WTC11 (cell line): ENCODE data around the gene MYLK. TPM values are rescaled to one million over a fixed set of nuclear protein-coding genes. Genes with fewer than 3 reads are reported as not detected.

ENCODE experiments used
- ATAC-seq: fragments of 200-7000 bp; cut with Tn5 transposase; 2 replicates; pipeline ENCODE4 v1.10.0; 2021; ENCODE audit warnings: mild to moderate bottlenecking, moderate library complexity
- CTCF ChIA-PET: fragments of 300-600 bp; sonication (Branson Sonifier 250); formaldehyde crosslinking; loops from one replicate; lab custom pipeline; 2021; ENCODE audit warnings: antibody characterized with exemption; lab: Charles Lee
- POLR2A ChIA-PET: fragments of 350-600 bp; sonication (Branson Sonifier 250); formaldehyde crosslinking; loops from one replicate; lab custom pipeline; 2021; ENCODE audit warnings: antibody characterized with exemption; lab: Charles Lee
- DNase-seq: peaks from one replicate; pipeline ENCODE4 v3.0.0; 2021; ENCODE audit warnings: low spot score
- H3K27ac Mint-ChIP-seq: 2 replicates; pipeline ENCODE4 v1.8.0; 2021; ENCODE audit warnings: mixed read lengths
- H3K27me3 Mint-ChIP-seq: 2 replicates; pipeline ENCODE4 v1.8.0; 2021; ENCODE audit warnings: low read depth, mild to moderate bottlenecking, moderate library complexity, mixed read lengths
- H3K36me3 Mint-ChIP-seq: 2 replicates; pipeline ENCODE4 v1.8.0; 2021; ENCODE audit warnings: mixed read lengths
- H3K4me1 Mint-ChIP-seq: 2 replicates; pipeline ENCODE4 v1.8.0; 2022; ENCODE audit warnings: mixed read lengths
- H3K4me3 Mint-ChIP-seq: 2 replicates; pipeline ENCODE4 v1.8.0; 2021; ENCODE audit warnings: mild to moderate bottlenecking, moderate library complexity, mixed read lengths
- H3K9me3 Mint-ChIP-seq: 2 replicates; pipeline ENCODE4 v1.8.0; 2021; ENCODE audit warnings: mixed read lengths
- E2F5 ChIP-seq: sonication (generic); formaldehyde crosslinking; IDR thresholded peaks from 2 replicates; pipeline ENCODE4 v1.8.1; 2022; ENCODE audit warnings: mild to moderate bottlenecking, moderate library complexity, missing genetic modification reagents
- FOXJ3 ChIP-seq: sonication (generic); formaldehyde crosslinking; IDR thresholded peaks from 2 replicates; pipeline ENCODE4 v1.9.0; 2021; ENCODE audit warnings: missing genetic modification reagents, mild to moderate bottlenecking, borderline replicate concordance
- FOXK1 ChIP-seq: sonication (generic); formaldehyde crosslinking; IDR thresholded peaks from 2 replicates; pipeline ENCODE4 v1.8.0; 2022; ENCODE audit warnings: mild to moderate bottlenecking, moderate library complexity, missing genetic modification reagents
- GABPB1 ChIP-seq: sonication (generic); formaldehyde crosslinking; IDR thresholded peaks from 2 replicates; pipeline ENCODE4 v1.8.1; 2023; ENCODE audit warnings: mild to moderate bottlenecking, missing genetic modification reagents
- GRHL2 ChIP-seq: fragments of 250-450 bp; sonication (Bioruptor Pico); IDR thresholded peaks from 2 replicates; pipeline ENCODE4 v1.8.0; 2022; ENCODE audit warnings: mild to moderate bottlenecking, moderate library complexity; ENCODE audit not compliant: insufficient replicate concordance, severe bottlenecking
- GTF2I ChIP-seq: fragments of 250-450 bp; sonication (Bioruptor Pico); conservative IDR thresholded peaks from 2 replicates; pipeline ENCODE4 v1.4.0; 2021; ENCODE audit warnings: mild to moderate bottlenecking
- HMGXB4 ChIP-seq: sonication (generic); formaldehyde crosslinking; IDR thresholded peaks from 2 replicates; pipeline ENCODE4 v1.8.1; 2023; ENCODE audit warnings: mild to moderate bottlenecking, moderate library complexity, missing genetic modification reagents
- MYBL2 ChIP-seq: sonication (generic); formaldehyde crosslinking; IDR thresholded peaks from 2 replicates; pipeline ENCODE4 v1.8.1; 2023; ENCODE audit warnings: mild to moderate bottlenecking, moderate library complexity, missing genetic modification reagents
- NFATC4 ChIP-seq: fragments of 250-450 bp; sonication (Bioruptor Pico); IDR thresholded peaks from 2 replicates; pipeline ENCODE4 v1.9.0; 2021; ENCODE audit warnings: mild to moderate bottlenecking
- PRDM15 ChIP-seq: sonication (generic); formaldehyde crosslinking; IDR thresholded peaks from 2 replicates; pipeline ENCODE4 v1.8.0; 2022; ENCODE audit warnings: missing genetic modification reagents
- PRRX2 ChIP-seq: fragments of 250-450 bp; sonication (Bioruptor Pico); IDR thresholded peaks from 2 replicates; pipeline ENCODE4 v1.8.0; 2021; ENCODE audit warnings: mild to moderate bottlenecking
- TCF7 ChIP-seq: sonication (generic); formaldehyde crosslinking; IDR thresholded peaks from 2 replicates; pipeline ENCODE4 v1.8.0; 2022; ENCODE audit warnings: mild to moderate bottlenecking, low read depth, missing genetic modification reagents, moderate library complexity
- TEAD1 ChIP-seq: sonication (generic); formaldehyde crosslinking; IDR thresholded peaks from 2 replicates; pipeline ENCODE4 v1.8.0; 2022; ENCODE audit warnings: mild to moderate bottlenecking, missing genetic modification reagents
- TEAD4 ChIP-seq: sonication (generic); formaldehyde crosslinking; IDR thresholded peaks from 2 replicates; pipeline ENCODE4 v1.8.0; 2022; ENCODE audit warnings: mild to moderate bottlenecking, missing genetic modification reagents
- USF1 ChIP-seq: sonication (generic); formaldehyde crosslinking; IDR thresholded peaks from 2 replicates; pipeline ENCODE4 v1.8.0; 2022; ENCODE audit warnings: mild to moderate bottlenecking, missing genetic modification reagents
- ZBTB21 ChIP-seq: sonication (generic); formaldehyde crosslinking; IDR thresholded peaks from 2 replicates; pipeline ENCODE4 v1.8.1; 2023; ENCODE audit warnings: mild to moderate bottlenecking, missing genetic modification reagents, borderline replicate concordance
- ZNF219 ChIP-seq: sonication (generic); formaldehyde crosslinking; IDR thresholded peaks from 2 replicates; pipeline ENCODE4 v1.8.0; 2023; ENCODE audit warnings: missing genetic modification reagents, mild to moderate bottlenecking, borderline replicate concordance
- ZNF416 ChIP-seq: fragments of 250-450 bp; sonication (Bioruptor Pico); IDR thresholded peaks from 2 replicates; pipeline ENCODE4 v1.9.0; 2021; ENCODE audit warnings: mild to moderate bottlenecking, inconsistent platforms
- ZNF512 ChIP-seq: sonication (generic); formaldehyde crosslinking; IDR thresholded peaks from 2 replicates; pipeline ENCODE4 v1.8.1; 2022; ENCODE audit warnings: missing genetic modification reagents, borderline replicate concordance
- total RNA-seq: library from RNA; stranded (reverse); gene quantifications from 3 replicates; pipeline ENCODE4 v1.2.3, GENCODE V29; 2021
- TF ChIP-seq, protein P1 (sequence below): sonication (generic); formaldehyde crosslinking; conservative IDR thresholded peaks from 2 replicates; pipeline ENCODE4 v1.8.1; 2023; ENCODE audit warnings: mild to moderate bottlenecking, low read depth, missing genetic modification reagents, moderate library complexity
- TF ChIP-seq, protein P2 (sequence below): sonication (generic); formaldehyde crosslinking; IDR thresholded peaks from 2 replicates; pipeline ENCODE4 v1.8.1; 2023; ENCODE audit warnings: mild to moderate bottlenecking, missing genetic modification reagents

Gene MYLK
- total RNA-seq, 1 experiment from 2014 or later = 10.4 TPM

DNA sequence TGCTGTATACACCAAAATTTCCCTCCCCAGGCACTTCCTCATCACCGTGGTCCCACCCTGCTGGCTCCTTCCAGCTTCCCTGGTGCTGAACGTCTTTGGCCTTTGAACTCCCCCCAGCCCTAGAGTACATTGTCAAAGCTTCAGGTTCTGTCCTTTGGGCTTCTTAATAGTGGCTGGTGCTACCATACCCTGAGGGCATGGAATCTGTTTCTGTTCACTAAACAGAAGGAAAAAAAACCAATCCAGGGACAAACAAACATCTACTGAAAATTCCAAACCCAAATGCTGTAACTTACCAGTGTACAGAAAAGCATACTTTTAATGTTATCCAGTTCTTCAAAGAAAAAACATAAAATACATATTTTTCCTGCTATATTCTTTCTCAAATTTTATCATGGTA, 148.7 kb downstream of the MYLK start:
- TF ChIP-seq TEAD1 (CRISPR knock-in tag) = no peak
- no peak for TF ChIP-seq GRHL2
- no peak for TF ChIP-seq ZNF512 (CRISPR knock-in tag)
- no peak for TF ChIP-seq FOXJ3 (CRISPR knock-in tag)
- TF ChIP-seq ZNF219 (CRISPR knock-in tag) = no peak
- no peak overlapping the region for H3K27ac Mint-ChIP-seq
- H3K9me3 Mint-ChIP-seq = no peaks in the 10 kb centered on the region
- H3K4me3 Mint-ChIP-seq = no peak overlapping the region
- DNase-seq (no peak), ATAC-seq (no peak)
- no peaks in the 10 kb centered on the region for H3K27me3 Mint-ChIP-seq
- ChIA-PET POLR2A (no interaction called here), CTCF (interaction anchor here (3.4 kb wide), 1 partner anchor 12 kb away, joined by 16 read pairs; no protein-coding TSS in a partner anchor)
- no peaks in the 10 kb centered on the region for H3K36me3 Mint-ChIP-seq
- H3K4me1 Mint-ChIP-seq = no peaks in the 10 kb centered on the region

DNA sequence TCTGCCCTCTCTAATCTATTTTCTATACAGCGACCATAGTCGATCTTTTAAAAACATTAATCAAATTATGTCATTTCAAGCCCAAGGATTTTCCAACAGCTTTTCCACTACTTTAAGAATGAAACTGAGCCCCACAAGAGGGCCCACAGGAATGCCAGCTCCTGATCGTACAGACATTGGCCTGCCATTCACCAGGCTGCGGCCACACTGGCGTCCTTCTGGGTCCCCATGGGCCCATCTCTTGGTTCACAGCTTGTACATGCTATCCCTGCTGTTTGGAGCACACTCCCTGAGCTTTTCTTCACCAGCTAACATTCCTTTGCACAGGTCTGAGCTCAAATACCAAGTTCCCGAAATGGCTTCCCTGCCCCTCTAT, 149.6 kb downstream of the MYLK start:
- H3K27me3 Mint-ChIP-seq = no peaks in the 10 kb centered on the region
- H3K4me3 Mint-ChIP-seq = no peak overlapping the region
- CTCF ChIA-PET = interaction anchor here (1.1 to 3.4 kb wide), 2 partner anchors 11 to 92 kb away, joined by 4 to 16 read pairs; no protein-coding TSS in a partner anchor
- no peak for DNase-seq
- H3K36me3 Mint-ChIP-seq = no peaks in the 10 kb centered on the region
- H3K27ac Mint-ChIP-seq = no peak overlapping the region
- no peaks in the 10 kb centered on the region for H3K4me1 Mint-ChIP-seq
- POLR2A ChIA-PET = interaction anchor here (0.6 kb wide), 1 partner anchor 455 kb away, joined by 4 read pairs; no protein-coding TSS in a partner anchor
- no peaks in the 10 kb centered on the region for H3K9me3 Mint-ChIP-seq
- ATAC-seq = no peak
- no peak for TF ChIP-seq NFATC4
- TF ChIP-seq, protein P1, sequence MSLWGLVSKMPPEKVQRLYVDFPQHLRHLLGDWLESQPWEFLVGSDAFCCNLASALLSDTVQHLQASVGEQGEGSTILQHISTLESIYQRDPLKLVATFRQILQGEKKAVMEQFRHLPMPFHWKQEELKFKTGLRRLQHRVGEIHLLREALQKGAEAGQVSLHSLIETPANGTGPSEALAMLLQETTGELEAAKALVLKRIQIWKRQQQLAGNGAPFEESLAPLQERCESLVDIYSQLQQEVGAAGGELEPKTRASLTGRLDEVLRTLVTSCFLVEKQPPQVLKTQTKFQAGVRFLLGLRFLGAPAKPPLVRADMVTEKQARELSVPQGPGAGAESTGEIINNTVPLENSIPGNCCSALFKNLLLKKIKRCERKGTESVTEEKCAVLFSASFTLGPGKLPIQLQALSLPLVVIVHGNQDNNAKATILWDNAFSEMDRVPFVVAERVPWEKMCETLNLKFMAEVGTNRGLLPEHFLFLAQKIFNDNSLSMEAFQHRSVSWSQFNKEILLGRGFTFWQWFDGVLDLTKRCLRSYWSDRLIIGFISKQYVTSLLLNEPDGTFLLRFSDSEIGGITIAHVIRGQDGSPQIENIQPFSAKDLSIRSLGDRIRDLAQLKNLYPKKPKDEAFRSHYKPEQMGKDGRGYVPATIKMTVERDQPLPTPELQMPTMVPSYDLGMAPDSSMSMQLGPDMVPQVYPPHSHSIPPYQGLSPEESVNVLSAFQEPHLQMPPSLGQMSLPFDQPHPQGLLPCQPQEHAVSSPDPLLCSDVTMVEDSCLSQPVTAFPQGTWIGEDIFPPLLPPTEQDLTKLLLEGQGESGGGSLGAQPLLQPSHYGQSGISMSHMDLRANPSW = no peak
- no peak for TF ChIP-seq PRRX2 (CRISPR knock-in tag)
- no peak for TF ChIP-seq HMGXB4 (CRISPR knock-in tag)
- no peak for TF ChIP-seq FOXK1 (CRISPR knock-in tag)
- TF ChIP-seq PRDM15 (CRISPR knock-in tag) = no peak
- no peak for TF ChIP-seq GABPB1 (CRISPR knock-in tag)
- TF ChIP-seq USF1 = no peak
- no peak for TF ChIP-seq TEAD4
- no peak for TF ChIP-seq GTF2I (CRISPR knock-in tag)
- no peak for TF ChIP-seq ZNF416
- no peak for TF ChIP-seq MYBL2
- TF ChIP-seq TEAD1 (CRISPR knock-in tag) = no peak
- no peak for TF ChIP-seq FOXJ3 (CRISPR knock-in tag)
- no peak for TF ChIP-seq ZBTB21
- TF ChIP-seq, protein P2, sequence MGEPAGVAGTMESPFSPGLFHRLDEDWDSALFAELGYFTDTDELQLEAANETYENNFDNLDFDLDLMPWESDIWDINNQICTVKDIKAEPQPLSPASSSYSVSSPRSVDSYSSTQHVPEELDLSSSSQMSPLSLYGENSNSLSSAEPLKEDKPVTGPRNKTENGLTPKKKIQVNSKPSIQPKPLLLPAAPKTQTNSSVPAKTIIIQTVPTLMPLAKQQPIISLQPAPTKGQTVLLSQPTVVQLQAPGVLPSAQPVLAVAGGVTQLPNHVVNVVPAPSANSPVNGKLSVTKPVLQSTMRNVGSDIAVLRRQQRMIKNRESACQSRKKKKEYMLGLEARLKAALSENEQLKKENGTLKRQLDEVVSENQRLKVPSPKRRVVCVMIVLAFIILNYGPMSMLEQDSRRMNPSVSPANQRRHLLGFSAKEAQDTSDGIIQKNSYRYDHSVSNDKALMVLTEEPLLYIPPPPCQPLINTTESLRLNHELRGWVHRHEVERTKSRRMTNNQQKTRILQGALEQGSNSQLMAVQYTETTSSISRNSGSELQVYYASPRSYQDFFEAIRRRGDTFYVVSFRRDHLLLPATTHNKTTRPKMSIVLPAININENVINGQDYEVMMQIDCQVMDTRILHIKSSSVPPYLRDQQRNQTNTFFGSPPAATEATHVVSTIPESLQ = no peak
- TF ChIP-seq TCF7 = no peak
- TF ChIP-seq E2F5 = no peak
